BJ (cell line): ENCODE measurements around the gene LRRC23. TPM values are rescaled to one million over a fixed set of nuclear protein-coding genes. Genes with fewer than 3 reads are reported as not detected.

Source experiments
- CTCF ChIA-PET: fragments of 350-600 bp; formaldehyde crosslinking; extraction: SDS; loops from one replicate; lab custom pipeline; 2021; ENCODE audit warnings: antibody characterized with exemption, inconsistent platforms; lab: Yijun Ruan, JAX
- POLR2A ChIA-PET: fragments of 300-600 bp; sonication (Branson Sonifier 250); formaldehyde crosslinking; extraction: SDS; loops from one replicate; lab custom pipeline; 2021; ENCODE audit warnings: antibody characterized with exemption; lab: Charles Lee
- DNase-seq: peaks from one replicate; pipeline ENCODE4 v3.0.0-alpha.2; 2011; ENCODE audit warnings: low read depth
- H3K27me3 ChIP-seq: 2 replicates; pipeline ENCODE4 v1.6.0; 2011; ENCODE audit warnings: low read length; ENCODE audit not compliant: control insufficient read depth, insufficient read depth
- H3K36me3 ChIP-seq: 2 replicates; pipeline ENCODE4 v1.5.1; 2011; ENCODE audit warnings: low read length; ENCODE audit not compliant: control insufficient read depth, insufficient read depth
- H3K4me3 ChIP-seq: 2 replicates; pipeline ENCODE4 v1.5.1; 2011; ENCODE audit warnings: low read depth, mild to moderate bottlenecking, control low read depth, low read length
- CTCF ChIP-seq: IDR thresholded peaks from 2 replicates; pipeline ENCODE4 v1.5.1; 2011; ENCODE audit warnings: low read depth, mild to moderate bottlenecking, control low read depth, inconsistent platforms, low read length, moderate library complexity; ENCODE audit not compliant: insufficient read depth
- polyA plus RNA-seq: library from polyadenylated mRNA; depleted of rRNA; stranded (reverse); fragments of >200 nt; gene quantifications from 2 replicates; pipeline ENCODE4 v1.2.3, GENCODE V29; 2011

LRRC23 gene
- polyA plus RNA-seq, 1 experiment: 12.7 TPM

- ChIA-PET CTCF (interaction anchor here (1.5 to 4.6 kb wide), 2 partner anchors 43 to 47 kb away, joined by 4 to 20 read pairs; partner anchors contain the start of gene SPSB2), POLR2A (no interaction called here)
- no peak for DNase-seq
- peak overlapping the region; percentile 91 for H3K4me3 ChIP-seq
- H3K36me3 ChIP-seq: peaks cover 11% of the 10 kb centered on the region
- TF ChIP-seq CTCF: no peak
- H3K27me3 ChIP-seq: no peaks in the 10 kb centered on the region
Observed at GRCh38 chr12:6915789-6916285, 11.2 kb downstream of the LRRC23 start.

- TF ChIP-seq CTCF: no peak
- Histone ChIP-seq H3K4me3 (no peak overlapping the region), H3K27me3 (no peaks in the 10 kb centered on the region), H3K36me3 (peaks cover 14% of the 10 kb centered on the region)
- CTCF ChIA-PET: interaction anchor here (1.3 to 4.6 kb wide), 3 partner anchors 26 to 48 kb away, joined by 4 to 20 read pairs (median 5); partner anchors contain the start of gene SPSB2
- POLR2A ChIA-PET: no interaction called here
- no peak for DNase-seq
Observed at GRCh38 chr12:6916426-6917200, 12.0 kb downstream of the LRRC23 start.

- POLR2A ChIA-PET: no interaction called here
- no peak overlapping the region for H3K4me3 ChIP-seq
- H3K36me3 ChIP-seq: peaks cover 20% of the 10 kb centered on the region
- CTCF ChIA-PET: interaction anchor here (1.1 to 4.6 kb wide), 3 partner anchors 27 to 175 kb away, joined by 3 to 20 read pairs (median 5); partner anchors contain the start of gene SPSB2
- no peaks in the 10 kb centered on the region for H3K27me3 ChIP-seq
- no peak for TF ChIP-seq CTCF
- DNase-seq: no peak
Observed at GRCh38 chr12:6917491-6918231, 13.0 kb downstream of the LRRC23 start.

GRCh38 chr12:6919588-6919987 lies 15.0 kb downstream of the LRRC23 start:
- no peak for TF ChIP-seq CTCF
- no peak overlapping the region for H3K4me3 ChIP-seq
- H3K27me3 ChIP-seq: no peaks in the 10 kb centered on the region
- H3K36me3 ChIP-seq: peaks cover 24% of the 10 kb centered on the region
- CTCF ChIA-PET: interaction anchor here (0.8 to 2.0 kb wide), 3 partner anchors 18 to 45 kb away, joined by 4 to 8 read pairs (median 4); no protein-coding TSS in a partner anchor
- POLR2A ChIA-PET: no interaction called here
- no peak for DNase-seq
